Right renal cortex interstitium (tissue), 3 donors: Measurements from ENCODE around the gene BAIAP2. TPM values are rescaled to one million over a fixed set of nuclear protein-coding genes. Genes with fewer than 3 reads are reported as not detected.

Experiments used
- DNase-seq, 3 donors: peaks; one replicate each; pipeline ENCODE4 v3.0.0-alpha.2; 2013; ENCODE audit warnings: low read depth in 3 of 3, low spot score in 2 of 3
- polyA plus RNA-seq, 3 donors: library from polyadenylated mRNA; unstranded; fragments of 120-200 nt; gene quantifications; one replicate each; pipeline ENCODE4 v1.2.1, GENCODE V29; 2013; ENCODE audit not compliant: insufficient read length in 3 of 3

Gene BAIAP2
- polyA plus RNA-seq, 3 donors, result 34.8 to 40.4 (median 36.6) TPM

DNA sequence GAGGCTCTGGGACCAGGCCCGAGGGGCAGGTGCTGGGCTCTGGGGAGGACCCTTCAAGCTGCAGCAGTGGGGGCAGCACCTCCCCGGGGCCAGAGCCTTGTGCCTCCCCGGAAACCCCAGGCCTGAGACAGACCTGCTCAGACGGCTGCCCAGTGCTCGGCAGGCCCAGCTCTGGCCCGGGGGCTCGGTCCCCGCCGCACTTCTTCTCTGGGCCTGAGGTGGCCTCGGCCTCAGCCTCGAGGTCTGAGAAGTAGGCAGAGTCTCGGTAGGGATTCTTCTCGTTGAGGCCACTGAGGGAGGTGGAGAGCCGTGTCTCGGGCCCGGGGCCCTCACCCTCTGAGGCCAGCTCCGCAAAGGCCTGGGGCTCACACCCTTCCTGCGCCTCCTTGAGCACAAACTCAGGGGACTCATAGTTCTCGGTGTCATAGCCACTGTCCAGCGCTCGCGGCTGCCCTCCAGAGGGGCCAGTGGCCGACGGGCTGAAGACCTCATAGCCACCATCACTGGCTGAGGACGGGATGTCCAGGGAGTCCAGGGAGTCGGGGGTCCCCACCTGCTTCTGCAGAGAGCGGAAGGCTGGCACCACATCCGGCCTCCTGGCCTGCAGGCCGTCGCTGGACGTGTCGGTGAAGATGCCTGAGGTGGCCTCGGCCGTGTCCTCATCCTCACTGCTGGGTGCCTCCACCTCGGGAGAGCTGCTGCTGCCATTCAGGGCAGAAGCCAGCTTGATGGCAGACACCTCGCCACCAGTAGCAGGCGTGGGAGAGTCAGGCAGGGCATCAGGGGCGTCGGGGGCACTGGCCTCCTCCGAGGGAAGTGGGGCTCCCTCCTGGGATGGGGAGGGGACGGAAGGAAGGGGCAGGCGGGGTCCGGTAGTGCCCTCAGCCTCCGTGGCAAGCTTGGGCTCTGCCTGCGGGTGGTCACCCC is 86.0 kb downstream of the BAIAP2 start:
- DNase-seq, result no peak

DNA sequence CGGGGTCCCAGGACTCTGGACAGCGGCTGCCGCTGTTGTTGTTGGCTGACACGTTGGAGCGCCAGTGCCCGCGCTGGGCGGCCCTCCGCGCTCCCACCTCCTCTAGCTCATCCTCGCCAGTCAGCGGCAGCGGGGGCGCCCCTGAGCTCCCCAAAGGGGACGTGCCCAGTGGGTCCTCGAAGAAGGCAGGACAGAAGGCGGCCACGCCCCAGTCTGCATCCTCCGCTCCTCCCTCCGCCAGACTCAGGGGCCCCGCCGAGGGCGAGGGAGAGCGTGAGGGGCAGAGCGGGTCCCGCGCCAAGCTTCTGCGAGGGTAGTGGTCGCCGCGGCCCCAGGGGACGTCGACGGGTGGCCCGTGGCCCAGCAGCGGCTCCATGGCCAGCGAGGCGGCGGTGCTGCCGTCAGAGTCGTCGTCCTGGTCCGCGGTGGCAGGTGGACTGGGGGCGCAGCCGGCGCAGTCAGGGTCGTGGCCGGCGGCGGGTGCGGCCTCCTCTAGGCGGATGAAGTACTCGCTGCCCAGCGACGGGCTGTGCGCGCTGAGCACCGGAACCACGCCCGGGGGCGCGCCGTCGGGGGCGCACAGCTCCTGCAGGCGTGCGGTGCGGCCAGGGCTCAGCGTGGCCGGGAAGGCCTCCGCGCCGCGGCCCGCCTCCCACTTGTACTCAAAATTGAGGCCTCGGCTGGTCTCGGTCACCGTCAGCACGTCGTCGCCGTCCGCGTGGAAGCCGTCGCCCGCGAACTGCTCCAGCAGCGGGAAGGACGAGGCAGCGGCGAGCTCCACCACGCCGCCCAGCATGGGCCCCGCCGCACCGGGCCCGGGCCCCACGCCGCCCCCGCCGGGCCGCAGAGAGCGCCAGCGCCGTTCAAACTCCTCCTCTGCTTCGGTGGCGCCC is 87.1 kb downstream of the BAIAP2 start:
- no peak for DNase-seq

DNA sequence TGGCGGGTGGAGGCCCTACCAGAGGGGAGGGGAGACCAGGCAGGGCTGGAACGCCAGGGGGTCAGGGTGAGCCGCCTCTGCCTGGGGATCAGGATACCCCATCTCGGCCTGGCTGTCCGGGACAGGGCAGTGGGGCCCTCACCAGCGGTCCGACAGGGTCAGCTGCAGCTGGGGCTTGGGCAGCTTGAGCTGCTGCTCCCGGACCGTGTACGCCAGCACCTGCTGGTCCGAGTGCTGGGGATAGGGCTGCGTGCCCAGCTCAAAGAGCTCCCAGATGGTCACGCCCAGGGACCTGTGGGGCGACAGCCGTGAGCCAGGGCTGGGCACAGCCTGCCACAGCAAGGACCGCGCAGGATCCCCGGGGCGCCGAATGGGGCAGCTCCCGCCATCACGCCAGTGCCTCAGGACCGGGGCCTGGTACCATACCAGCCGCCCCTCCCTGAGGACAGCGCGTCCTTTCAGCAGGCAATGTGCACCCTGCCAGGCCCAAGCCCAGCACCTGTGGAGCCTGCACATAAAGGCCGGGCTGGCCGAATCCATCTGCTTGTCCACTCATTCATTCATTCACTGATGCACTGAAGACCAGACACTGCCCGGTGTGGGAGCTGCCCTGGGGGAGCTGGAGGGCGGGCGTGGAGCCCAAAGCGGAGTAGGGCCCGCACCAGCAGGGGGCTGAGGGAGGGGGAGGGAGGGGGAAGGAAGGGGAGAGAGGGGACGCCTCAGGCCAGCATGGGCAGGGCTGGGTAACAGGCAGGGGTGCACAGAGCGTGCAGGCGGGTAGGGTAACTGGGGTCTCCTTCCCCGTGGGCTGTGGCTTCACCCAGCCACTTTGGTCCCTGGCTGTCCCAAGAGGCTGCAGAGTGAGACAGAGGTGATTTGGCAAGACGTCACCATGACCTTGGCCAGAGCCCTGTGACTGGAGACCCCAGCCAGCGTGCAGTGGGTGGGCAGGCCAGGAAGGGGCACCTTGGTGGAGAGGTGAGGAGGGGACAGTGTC is 88.4 kb downstream of the BAIAP2 start:
- DNase-seq, result no peak

DNA sequence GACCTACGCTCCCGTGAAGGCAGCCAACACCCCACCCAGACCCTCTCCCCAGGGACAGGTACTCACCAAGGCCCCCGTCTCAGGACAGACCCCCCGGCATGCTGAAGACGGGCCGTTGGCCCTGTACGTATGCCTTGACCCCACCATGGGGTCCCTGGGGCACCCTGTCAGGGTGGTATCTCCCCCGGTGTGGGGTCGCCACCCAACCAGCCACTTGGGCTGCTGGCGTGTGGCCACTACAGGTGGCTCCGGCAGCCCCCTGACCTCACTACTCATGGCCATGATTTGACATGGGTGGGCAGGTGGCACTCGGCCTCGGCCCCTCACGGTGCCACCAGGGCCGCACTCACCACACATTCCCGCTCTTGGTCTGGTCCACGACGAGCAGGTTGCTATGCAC is 89.4 kb downstream of the BAIAP2 start:
- DNase-seq, result no peak

DNA sequence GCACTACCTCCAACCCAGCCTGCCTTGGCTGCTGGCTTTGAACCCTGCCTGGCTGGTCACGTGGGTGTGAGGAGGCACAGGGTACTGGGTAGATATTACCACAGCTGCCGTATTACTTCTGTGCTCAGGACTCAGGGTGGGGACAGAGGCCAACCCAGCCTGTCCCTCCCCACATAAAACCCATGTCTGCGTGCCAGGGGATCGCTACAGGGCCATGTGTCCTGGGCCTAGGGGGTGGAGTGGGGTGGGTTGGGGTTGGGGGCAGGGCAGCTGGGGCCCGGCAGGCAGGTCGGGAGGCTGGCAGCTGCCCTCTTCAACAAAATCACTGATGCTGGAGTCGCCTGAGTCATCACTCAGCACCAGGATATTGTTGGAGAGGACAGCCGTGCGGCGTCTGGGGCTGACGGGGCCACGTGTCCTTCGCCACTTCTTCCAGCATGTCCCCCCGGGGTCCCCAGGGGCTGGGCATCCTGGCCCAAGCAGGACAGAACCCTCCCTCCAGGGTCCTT is 90.7 kb downstream of the BAIAP2 start:
- DNase-seq, result no peak

DNA sequence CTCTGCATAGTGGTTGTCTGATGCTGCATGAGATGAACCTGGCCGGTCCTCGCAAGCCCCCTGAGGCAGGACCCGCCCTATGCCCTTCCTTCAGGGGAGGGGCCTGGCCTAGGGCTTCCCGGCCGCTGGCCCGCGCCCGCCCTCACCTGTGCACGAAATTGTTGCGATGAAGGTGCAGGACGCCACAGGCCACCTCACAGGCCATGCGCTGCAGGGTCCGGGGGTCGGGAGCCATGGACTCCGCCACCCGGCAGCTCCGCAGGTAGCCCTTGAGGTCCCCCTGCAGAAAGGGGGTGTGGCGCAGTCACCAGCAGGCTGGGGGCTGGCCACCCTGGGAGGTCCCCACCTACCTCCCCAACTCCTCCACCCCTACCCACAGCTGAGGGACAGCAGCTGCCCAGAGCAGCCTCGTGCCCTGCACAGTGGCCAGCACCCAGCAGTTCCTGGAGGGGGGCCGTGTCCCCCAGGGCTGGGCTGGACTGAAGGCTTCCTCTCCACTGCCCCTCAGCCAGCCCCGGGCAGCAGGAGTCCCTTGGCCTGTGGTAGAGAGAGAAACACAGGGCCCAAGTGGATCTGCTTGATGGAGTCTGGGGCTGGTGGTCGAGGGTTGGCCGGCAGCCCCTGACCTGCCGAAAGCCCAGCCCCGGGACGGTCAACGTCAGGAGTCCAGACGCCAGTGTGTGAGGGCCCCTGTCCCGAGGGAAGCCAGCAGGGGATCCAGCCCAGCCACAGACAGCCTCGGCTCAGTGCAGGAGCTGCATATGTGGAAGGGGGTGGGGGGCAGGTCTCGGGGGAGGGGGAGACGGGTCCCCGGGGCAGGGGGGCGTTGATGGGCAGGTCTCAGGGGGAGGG is 91.6 kb downstream of the BAIAP2 start:
- DNase-seq, result no peak

DNA sequence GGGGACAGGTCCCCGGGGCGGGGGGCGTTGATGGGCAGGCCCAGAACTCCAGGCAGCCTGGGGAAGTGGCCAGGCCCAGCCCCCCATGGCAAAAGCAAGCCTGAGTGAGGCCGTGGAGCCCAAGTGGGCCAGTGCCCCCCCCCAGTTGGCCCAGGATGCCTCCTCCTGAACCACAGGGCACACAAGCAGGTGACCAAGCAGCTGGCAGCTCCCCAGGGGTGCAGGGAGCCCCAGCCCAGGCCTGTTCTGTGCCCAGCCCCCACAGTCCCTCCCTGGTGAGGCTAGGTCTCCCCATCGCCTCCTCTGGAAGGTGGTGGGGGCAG is 92.1 kb downstream of the BAIAP2 start:
- DNase-seq, result no peak

DNA sequence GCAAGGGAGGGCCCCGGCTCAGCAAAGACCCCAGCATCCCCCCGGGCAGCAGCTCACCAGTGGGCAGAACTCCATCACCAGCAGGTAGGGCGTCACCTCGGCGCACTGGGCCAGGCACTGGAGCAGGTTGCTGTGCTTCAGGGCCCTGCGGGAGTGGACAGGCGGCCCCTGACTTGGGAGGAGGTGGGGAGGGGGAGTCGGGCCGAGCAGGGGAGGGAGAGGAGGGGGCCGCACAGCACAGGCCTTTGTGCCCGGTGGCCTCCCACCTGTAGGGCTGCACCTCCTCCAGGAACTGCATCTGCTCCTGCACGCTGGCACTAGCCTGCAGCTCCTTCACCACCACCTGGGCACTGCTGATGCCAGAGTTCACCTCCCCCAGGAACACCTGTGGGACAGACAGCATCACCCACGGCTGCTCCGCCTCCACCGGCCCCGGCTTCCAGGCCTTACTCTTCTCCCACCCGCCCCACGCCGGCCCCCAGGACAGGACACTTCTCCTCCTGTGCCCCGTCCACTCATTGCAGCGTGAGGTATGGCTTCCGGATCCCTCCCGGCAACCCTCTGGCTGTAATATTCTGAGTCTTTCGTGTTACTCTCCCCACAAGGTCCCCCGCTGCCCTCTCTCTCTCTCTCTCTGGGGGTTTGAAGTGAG is 92.7 kb downstream of the BAIAP2 start:
- DNase-seq, result no peak

DNA sequence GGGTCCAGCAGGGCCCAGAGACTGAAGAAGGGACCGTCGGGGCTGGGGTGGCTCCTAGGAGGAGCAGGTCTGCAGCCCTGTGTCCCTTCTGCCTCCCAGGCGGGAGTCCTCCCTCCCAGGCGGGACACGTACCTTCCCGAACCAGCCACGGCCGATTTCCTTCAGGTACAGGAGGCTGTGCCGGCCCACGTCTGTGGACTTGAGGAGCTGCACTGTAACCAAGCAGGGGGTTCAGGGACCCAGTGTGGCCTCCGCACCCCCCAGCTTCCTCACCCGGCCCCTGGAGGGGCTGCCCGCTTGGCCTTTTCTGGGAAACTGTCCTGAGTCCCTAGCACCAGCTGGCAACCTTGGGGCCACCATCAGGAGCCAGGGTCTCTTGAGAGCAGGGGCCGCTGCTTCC is 93.4 kb downstream of the BAIAP2 start:
- no peak for DNase-seq

DNA sequence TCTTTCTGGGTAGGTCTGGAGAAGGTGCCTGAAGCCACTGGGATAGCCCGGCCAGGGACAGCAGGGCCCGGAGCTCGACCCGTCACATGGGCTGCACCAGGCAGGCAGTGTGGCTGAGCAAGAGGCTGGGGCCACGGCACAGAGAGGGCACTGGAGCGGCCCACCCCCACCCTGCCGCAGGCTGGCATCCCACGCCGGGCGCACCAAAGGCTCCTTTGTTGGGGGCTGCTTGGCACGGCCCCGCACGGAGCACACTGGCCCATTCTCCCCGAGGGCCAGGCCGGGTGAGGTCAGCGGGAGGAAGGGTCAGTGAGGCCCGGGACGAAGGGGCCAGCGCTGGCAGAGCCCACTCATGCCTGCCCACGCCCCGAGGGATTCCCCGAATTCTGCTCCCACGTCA is 93.8 kb downstream of the BAIAP2 start:
- DNase-seq, result no peak

DNA sequence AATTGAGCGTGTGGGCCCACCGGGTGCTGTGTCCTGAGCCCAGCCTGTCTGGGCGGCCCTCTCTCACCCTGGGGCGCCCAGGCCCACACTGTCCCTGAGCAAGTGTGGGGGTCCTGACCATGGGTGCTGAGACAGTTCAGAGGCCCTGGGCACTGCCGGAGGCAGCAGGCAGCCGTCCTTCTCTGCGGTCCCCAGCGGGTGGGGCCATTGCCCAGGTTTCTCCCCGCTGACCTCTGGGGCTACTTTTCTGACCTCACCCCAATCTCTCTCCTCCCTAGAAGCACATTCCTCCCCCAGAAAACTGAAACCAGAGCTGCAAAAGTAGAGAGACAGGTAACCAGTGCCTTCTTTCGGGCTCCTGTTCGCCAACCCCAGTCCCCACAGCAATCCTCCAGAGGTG is 94.3 kb downstream of the BAIAP2 start:
- DNase-seq, result no peak

DNA sequence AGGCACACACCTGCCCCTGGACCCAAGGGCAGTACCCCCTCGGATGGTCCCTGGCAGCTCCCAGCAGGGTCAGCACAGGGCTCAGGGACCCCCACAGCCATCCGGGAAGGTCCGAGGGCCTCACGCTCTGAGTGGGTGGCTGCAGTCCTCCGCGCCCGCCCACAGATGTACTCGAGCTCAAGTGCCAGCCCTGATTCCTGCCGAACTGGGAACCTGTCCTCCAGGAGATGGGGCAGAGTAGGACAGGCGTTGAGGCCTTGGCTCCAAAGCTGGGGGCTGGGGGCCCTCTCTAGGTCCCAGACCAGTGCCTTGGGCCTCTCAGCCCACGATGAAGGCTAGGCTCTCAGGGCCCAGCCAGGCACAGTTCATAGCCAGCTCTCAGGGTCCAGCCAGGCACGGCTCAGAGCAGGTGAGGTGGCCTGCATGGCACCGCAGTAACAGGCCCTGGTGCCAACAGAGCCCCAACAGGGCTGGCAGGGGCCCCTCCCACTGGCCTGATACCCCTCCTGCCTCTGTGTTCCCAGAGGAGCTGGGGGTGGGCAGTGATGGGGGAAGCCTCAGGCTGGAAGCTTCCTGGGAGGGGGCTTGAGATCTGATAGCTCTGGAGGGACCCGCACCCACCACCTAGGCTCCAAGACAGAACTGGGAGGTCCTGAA is 94.9 kb downstream of the BAIAP2 start:
- DNase-seq, result no peak

DNA sequence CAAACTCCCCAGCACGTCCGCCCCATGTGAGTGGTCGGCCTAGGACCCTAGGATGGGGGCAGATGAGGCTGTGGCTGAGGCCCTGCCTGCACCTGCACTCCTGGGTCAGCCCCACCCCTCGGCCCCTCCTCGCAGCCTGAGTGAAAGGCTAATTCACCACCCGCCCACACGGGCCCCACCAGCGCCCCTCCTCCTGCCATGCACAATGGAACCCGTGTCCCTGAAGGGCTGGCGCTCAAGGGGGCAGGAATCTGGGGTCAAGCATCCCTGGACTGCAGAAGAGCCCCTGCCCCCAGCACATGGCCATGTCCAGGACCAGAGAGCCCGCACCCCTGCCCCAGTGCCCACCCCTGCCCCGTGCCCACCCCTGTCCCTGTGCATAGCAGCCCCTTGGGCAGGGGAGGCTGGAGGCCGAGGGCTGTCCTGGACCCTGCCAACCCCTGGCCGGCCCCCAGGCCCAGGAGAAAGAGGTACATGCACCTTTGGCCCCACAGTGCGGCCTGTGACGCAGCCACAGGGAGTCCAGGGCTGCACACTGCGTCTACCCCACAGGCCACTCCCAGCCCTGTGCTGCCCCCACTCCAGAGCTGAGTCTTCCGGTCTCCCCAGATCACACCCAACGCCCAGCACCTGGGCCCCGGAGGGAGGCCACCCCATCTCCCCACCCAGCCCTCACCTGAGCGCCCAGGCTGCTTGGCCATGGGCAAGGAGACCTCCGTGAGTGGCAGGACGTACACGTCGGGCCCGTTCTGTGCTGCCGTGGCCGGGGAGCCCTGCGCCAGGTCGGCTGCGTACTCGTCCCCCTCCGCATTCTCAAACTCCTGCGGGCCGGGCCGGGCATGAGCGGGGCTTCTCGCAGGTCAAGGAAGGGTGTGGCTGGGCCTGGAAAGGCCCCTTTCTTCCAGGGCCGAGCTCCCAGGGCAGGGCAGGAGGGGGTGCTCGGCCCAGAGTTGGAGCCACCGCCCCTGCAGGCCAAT is 95.7 kb downstream of the BAIAP2 start:
- no peak for DNase-seq

DNA sequence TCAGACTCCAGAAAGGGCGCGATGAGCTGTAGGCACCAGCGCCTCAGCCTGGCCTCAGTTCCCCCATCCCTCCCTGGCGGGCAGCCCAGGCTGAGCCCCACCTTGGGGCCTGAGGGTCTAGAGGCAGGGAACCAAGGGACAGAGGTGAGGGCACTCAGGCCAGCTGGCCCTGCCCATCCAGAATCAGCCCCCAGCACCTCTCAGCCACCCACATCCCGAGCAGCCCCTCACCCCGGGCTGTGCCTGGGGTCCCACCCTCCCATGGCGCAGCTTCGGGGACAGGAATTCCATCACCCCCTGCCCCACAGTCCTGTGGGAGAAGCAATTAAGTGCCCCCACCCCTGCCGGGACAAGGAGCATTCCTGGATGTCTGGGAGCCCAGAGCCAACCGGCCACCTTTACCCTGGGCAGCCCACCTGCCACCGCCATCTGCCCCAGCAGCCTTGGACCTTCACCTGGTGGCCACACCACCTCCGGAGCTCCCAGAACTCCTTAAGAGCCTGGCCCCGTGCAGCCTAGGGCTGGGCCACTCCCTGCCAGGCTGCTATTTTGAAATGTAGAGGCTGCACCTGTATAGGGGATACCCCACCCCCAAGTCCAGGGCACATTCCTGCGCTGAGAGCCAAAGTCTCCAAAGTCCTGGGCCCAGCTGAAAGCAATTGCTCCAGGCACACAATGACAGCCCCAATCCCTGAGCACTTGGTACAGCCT is 96.7 kb downstream of the BAIAP2 start:
- no peak for DNase-seq

DNA sequence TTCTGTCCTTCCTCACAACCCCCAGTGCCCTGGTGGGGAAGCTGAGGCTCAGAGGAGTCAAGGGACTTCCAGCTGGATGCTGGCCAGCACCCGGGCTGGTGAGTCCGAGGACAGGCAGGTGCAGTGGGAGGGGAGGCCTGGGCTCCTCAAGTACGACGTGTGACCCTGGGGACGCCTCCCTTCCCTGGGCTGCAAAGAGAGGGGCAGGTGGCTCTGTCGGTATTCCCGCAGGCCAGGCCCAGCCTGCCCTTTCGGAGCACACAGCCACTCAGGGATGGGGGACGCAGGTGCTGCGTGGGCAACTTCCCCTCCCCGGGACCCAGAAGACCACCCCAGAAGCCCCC is 97.2 kb downstream of the BAIAP2 start:
- DNase-seq, result no peak

DNA sequence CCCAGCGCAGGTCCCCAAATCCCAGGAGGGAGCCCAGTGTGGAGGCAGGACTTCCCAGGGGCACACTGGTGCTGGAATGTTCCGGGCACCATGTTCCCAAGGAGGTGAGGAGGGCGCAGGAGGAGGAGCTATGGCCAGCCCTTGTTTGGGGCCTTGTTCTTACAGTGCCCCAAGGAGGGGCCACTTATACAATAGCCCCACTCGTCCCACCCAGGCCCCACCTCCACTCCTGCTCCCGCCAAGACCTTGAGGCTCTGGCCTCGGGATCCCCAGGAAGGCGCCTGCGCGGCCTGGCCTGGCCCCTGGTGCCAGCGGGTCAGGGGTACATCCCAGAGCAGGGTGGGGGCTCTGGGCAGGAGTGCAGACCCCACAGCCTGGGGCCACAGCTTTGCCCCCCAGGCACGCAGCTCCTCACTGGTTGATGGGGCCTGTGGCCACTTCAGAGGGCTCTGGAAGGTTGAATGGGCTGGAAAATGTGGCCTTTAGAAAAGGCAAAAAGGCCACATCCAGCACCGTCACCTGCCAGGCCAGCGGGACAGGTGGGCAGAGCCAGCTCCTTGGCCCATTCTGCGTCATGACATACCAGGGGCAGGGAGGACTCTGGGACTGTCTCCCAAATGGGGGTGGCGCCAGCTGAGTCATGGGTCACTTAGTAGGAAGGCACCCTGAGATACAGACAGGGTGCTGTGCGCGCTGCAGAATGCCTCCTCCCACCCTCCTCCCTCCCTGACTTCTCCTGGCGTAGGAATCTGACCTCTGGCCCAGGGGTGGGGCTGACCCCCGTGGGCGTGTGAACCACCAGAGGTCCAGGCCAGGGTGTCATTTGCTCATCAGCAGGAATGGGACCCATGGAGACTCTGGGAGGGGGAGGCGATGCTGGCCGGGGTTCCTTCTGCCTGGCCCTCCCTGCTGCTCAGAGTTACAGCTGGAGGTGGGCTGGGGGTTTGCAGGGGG is 98.1 kb downstream of the BAIAP2 start:
- no peak for DNase-seq
